Measurements from ENCODE around the gene PNPLA8.

PNPLA8 gene

DNA sequence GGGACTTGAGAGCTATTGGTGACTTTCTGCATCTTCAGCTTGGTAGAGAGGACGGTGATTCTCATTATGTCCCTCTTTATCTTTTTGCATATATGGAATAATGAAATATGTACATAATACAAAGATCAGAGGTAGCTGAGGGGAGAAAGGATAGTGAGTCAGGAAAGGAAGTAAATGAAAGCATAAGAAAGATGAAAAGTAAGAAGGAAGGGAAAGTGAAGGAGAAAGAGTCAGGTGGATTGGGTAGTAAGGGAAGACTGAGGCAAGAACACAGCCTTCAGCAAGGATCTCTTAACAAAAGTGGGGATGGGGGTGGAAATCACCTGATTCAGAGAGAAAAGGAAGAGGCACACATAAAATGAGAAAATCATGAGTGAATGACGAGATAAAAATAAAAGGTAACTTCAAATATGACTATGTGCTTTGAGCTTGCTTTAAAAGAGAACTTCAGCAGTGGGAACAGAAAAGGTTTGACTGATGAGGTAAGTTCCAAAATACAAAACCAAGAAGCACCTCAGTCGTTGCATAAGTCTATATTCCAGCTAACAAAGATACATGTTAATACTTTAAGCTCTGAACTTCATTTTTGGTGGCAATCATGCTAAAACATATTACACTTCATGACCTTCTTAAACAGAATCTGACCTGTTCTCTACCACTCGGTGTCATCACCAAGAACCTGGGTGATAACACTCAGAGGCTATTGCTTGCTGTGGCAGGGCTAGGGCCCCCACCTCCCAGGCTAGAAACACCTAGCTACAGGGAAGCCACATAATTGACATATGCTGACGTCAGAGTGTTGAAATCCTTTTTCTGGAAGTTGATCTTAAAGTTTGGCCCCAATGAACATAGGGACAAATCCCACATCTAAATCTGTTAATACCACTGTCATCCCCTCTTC is 102.6 kb downstream of the PNPLA8 start:
- Histone ChIP-seq H3K27me3 (peaks cover 67% of the 10 kb centered on the region), H3K27ac (no peak overlapping the region), H3K4me1 (ENCODE audit: control insufficient read depth in 1 of 2, insufficient read depth in 1 of 2, low read depth in 1 of 2, low read length in 1 of 2) (no peaks in the 10 kb centered on the region), H3K4me3 (ENCODE audit: low read depth in 1 of 2, low read length in 1 of 2) (no peak overlapping the region), H3K9me3 (no peaks in the 10 kb centered on the region), H3K36me3 (no peaks in the 10 kb centered on the region)
- TF ChIP-seq, protein P1, sequence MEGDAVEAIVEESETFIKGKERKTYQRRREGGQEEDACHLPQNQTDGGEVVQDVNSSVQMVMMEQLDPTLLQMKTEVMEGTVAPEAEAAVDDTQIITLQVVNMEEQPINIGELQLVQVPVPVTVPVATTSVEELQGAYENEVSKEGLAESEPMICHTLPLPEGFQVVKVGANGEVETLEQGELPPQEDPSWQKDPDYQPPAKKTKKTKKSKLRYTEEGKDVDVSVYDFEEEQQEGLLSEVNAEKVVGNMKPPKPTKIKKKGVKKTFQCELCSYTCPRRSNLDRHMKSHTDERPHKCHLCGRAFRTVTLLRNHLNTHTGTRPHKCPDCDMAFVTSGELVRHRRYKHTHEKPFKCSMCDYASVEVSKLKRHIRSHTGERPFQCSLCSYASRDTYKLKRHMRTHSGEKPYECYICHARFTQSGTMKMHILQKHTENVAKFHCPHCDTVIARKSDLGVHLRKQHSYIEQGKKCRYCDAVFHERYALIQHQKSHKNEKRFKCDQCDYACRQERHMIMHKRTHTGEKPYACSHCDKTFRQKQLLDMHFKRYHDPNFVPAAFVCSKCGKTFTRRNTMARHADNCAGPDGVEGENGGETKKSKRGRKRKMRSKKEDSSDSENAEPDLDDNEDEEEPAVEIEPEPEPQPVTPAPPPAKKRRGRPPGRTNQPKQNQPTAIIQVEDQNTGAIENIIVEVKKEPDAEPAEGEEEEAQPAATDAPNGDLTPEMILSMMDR (IDR thresholded peaks at IDR 0.05): no peak

DNA sequence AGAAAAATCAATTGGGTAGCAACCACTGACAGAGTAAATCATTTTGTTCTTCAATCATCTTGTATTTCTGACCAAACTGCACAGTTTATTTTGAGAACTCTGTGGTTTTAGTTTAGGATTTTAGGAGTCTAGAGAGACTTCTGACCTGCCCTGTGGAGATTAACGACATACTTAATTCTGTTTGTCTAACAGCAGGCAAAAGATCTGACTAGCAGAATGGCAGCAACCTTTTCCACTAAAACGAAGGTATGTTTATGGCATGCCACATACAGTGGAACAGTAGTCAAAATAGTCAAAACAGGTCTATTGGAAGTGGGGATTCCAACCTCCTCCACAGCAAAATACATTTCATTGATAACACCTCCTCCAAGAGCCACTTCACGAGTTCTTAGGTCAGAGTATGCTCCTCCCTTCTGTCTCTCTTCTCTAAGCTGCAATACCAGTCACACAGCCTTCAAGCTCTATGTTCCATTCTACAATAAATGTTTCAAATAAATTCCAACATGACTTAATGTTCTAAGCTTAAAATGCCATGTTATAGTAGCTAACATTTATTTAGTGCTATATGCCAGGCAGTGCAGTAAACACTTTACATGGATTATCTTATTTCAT is 104.1 kb downstream of the PNPLA8 start:
- TF ChIP-seq, protein P1 (IDR thresholded peaks at IDR 0.05): no peak
- no peak overlapping the region for H3K27ac ChIP-seq
- H3K9me3 ChIP-seq: no peaks in the 10 kb centered on the region
- no peaks in the 10 kb centered on the region for H3K4me1 ChIP-seq (ENCODE audit: control insufficient read depth in 1 of 2, insufficient read depth in 1 of 2, low read depth in 1 of 2, low read length in 1 of 2)
- H3K4me3 ChIP-seq (ENCODE audit: low read depth in 1 of 2, low read length in 1 of 2): no peak overlapping the region
- H3K36me3 ChIP-seq: no peaks in the 10 kb centered on the region
- peaks cover 75% of the 10 kb centered on the region for H3K27me3 ChIP-seq
